GM12878 (cell line): ENCODE results near the gene ANKS4B. TPM values are rescaled to one million over a fixed set of nuclear protein-coding genes. Genes with fewer than 3 reads are reported as not detected.

ENCODE experiments used
- ATAC-seq: fragments of 200-7000 bp; cut with Tn5 transposase; 3 replicates; pipeline ENCODE4 v1.9.1; 2020; ENCODE audit warnings: mild to moderate bottlenecking, moderate library complexity
- Bru-seq: library from RNA; stranded (reverse); fragments of 400-500 nt; gene quantifications from one replicate; lab custom pipeline; 2021; lab: Mats Ljungman, UMichigan
- BruChase-seq, 2 experiments: library from RNA; stranded (reverse); fragments of 400-500 nt; gene quantifications; one replicate each; lab custom pipeline; 2021; lab: Mats Ljungman, UMichigan
- BruUV-seq: library from RNA; stranded (reverse); fragments of 400-500 nt; replicated peaks from 2 replicates; lab custom pipeline; 2021; lab: Mats Ljungman, UMichigan
- CTCF ChIA-PET: fragments of 300-600 bp; sonication (Branson Sonifier 250); formaldehyde crosslinking; extraction: SDS; loops from one replicate; lab custom pipeline; 2021; ENCODE audit warnings: inconsistent platforms; lab: Yijun Ruan, JAX
- POLR2A ChIA-PET: fragments of 350-600 bp; formaldehyde crosslinking; extraction: SDS; loops from one replicate; lab custom pipeline; 2021; ENCODE audit warnings: inconsistent platforms; lab: Charles Lee
- RAD21 ChIA-PET: fragments of 300-600 bp; sonication (Branson Sonifier 250); formaldehyde crosslinking; loops from one replicate; lab custom pipeline; 2023; ENCODE audit warnings: antibody characterized with exemption; ENCODE audit not compliant: unreplicated experiment; lab: Charles Lee
- SMC1A ChIA-PET: fragments of 300-600 bp; sonication (Branson Sonifier 250); formaldehyde crosslinking; loops from one replicate; lab custom pipeline; 2023; ENCODE audit not compliant: unreplicated experiment, uncharacterized antibody; lab: Charles Lee
- DNase-seq: peaks from one replicate; pipeline ENCODE4 v3.0.0-alpha.2; 2011; ENCODE audit warnings: low read depth, low spot score
- FAIRE-seq: peaks from 3 replicates; lab custom pipeline; 2011; peaks lifted over from hg19 to GRCh38; lab: Jason Lieb, UNC
- H2AFZ ChIP-seq: 2 replicates; pipeline ENCODE4 v1.6.0; 2011; ENCODE audit warnings: low read depth, low read length, control low read depth; ENCODE audit not compliant: control insufficient read depth
- H3K27ac ChIP-seq: 2 replicates; pipeline ENCODE4 v1.5.1; 2011; ENCODE audit warnings: control low read depth; ENCODE audit not compliant: control insufficient read depth, insufficient read depth
- H3K27me3 ChIP-seq, 2 experiments: replicated peaks in 1 of 2; 2 replicates each; pipeline versions ENCODE4 v1.6.0 to v1.6.1; 2011; ENCODE audit warnings: low read length in 1 of 2; ENCODE audit not compliant: control insufficient read depth in 2 of 2, insufficient read depth in 2 of 2
- H3K36me3 ChIP-seq, 2 experiments: 2 replicates each; pipeline ENCODE4 v1.5.1; 2011; ENCODE audit warnings: low read length in 1 of 2; ENCODE audit not compliant: control insufficient read depth in 2 of 2, insufficient read depth in 2 of 2
- H3K4me1 ChIP-seq: 2 replicates; pipeline ENCODE4 v1.6.1; 2011; ENCODE audit warnings: mild to moderate bottlenecking, low read length, moderate library complexity, mixed read lengths; ENCODE audit not compliant: control insufficient read depth, insufficient read depth
- H3K4me2 ChIP-seq: 2 replicates; pipeline ENCODE4 v1.6.0; 2011; ENCODE audit warnings: control low read depth; ENCODE audit not compliant: control insufficient read depth, insufficient read depth
- H3K4me3 ChIP-seq: fragments of 200-600 bp; sonication (generic); 2 replicates; pipeline ENCODE4 v1.5.1; 2016
- H3K79me2 ChIP-seq: 2 replicates; pipeline ENCODE4 v1.6.0; 2011; ENCODE audit warnings: low read length; ENCODE audit not compliant: control insufficient read depth, insufficient read depth
- H3K9ac ChIP-seq: 2 replicates; pipeline ENCODE4 v1.8.0; 2011; ENCODE audit warnings: low read length, control low read depth, mixed read lengths; ENCODE audit not compliant: control insufficient read depth, insufficient read depth
- H3K9me3 ChIP-seq: replicated peaks from 3 replicates; pipeline ENCODE4 v1.5.1; 2011; ENCODE audit warnings: mild to moderate bottlenecking, low read length; ENCODE audit not compliant: control insufficient read depth, insufficient read depth
- H4K20me1 ChIP-seq: 2 replicates; pipeline ENCODE4 v1.6.0; 2011; ENCODE audit not compliant: control insufficient read depth, insufficient read depth
- ASH2L ChIP-seq: fragments of 300-600, 200-600 bp; sonication (generic); IDR thresholded peaks from 2 replicates; pipeline ENCODE4 v1.6.1; 2017; ENCODE audit warnings: low read depth, mild to moderate bottlenecking, borderline replicate concordance
- CEBPZ ChIP-seq: fragments of 150-350 bp; IDR thresholded peaks from 2 replicates; pipeline ENCODE4 v1.6.1; 2016; ENCODE audit warnings: low read depth, low read length
- E2F8 ChIP-seq: fragments of 450-650 bp; IDR thresholded peaks from 2 replicates; pipeline ENCODE4 v1.6.1; 2018; ENCODE audit warnings: mild to moderate bottlenecking, low read depth, moderate library complexity; ENCODE audit not compliant: partially characterized antibody
- RUNX3 ChIP-seq: IDR thresholded peaks from 2 replicates; pipeline ENCODE4 v1.6.1; 2012; ENCODE audit warnings: low read length, inconsistent platforms
- SIN3A ChIP-seq: IDR thresholded peaks from 2 replicates; pipeline ENCODE4 v1.6.1; 2012; ENCODE audit warnings: low read depth, low read length, improper control_type of control experiment
- TBL1XR1 ChIP-seq: IDR thresholded peaks from 2 replicates; pipeline ENCODE4 v1.6.1; 2012; ENCODE audit warnings: low read depth, low read length, improper control_type of control experiment
- ZBTB11 ChIP-seq: fragments of 450-650 bp; formaldehyde crosslinking; IDR thresholded peaks from 2 replicates; pipeline ENCODE4 v1.5.0; 2022; ENCODE audit warnings: mild to moderate bottlenecking, missing genetic modification characterization
- WGBS: methylation state at CpG from one replicate; pipeline ENCODE4 v1.1.6; 2016; ENCODE audit warnings: low lambda C conversion rate; ENCODE audit not compliant: insufficient replicate concordance, insufficient coverage; ENCODE audit errors: missing lambda C conversion rate; 5-methylcytosine and 5-hydroxymethylcytosine counted together
- in situ Hi-C: fragments of 300-500 bp; cut with MboI; formaldehyde crosslinking; loops from 9 replicates; pipeline ENCODE4 v1.14.3; 2018; ENCODE audit warnings: mixed read lengths
- intact Hi-C: fragments of 100-400 bp; cut with micrococcal nuclease; formaldehyde crosslinking; loops from one replicate; pipeline ENCODE4 v1.14.2; 2022; ENCODE audit not compliant: unreplicated experiment
- long read RNA-seq, 2 experiments: library from polyadenylated mRNA; unstranded; transcript quantifications; one replicate each; pipeline ENCODE4 v2.0.0, GENCODE V29; 2019 to 2020
- polyA minus RNA-seq, 3 experiments: library from RNA; depleted of rRNA, polyadenylated mRNA; stranded (reverse); fragments of >200 nt; gene quantifications; 2 replicates each; pipeline ENCODE4 v1.2.3, GENCODE V29; 2011
- polyA plus RNA-seq, 11 experiments: library from polyadenylated mRNA; depleted of rRNA in 4 of 11; unstranded in 6 of 11; stranded (reverse) in 5 of 11; fragments of >200 nt; fragmentation: Nextera tagmentation in 4 of 11; fragmentation: Illumina TruSeq in 1 of 11; extraction: Ambion mirVana in 4 of 11; extraction: Trizol in 1 of 11; gene quantifications; 1 replicate in 1 of 11; 2 replicates in 10 of 11; pipeline versions ENCODE4 v1.2.1 to v1.2.3, GENCODE V29; 2011 to 2016; ENCODE audit warnings: inconsistent platforms in 2 of 11, missing spikeins in 2 of 11, low read depth in 1 of 11
- total RNA-seq, 4 experiments: library from RNA; depleted of rRNA in 3 of 4; stranded (reverse); fragments of >200 nt in 3 of 4; fragmentation: Illumina TruSeq in 1 of 4; extraction: Trizol in 1 of 4; gene quantifications; 2 replicates each; pipeline versions ENCODE4 v1.2.1 to v1.2.3, GENCODE V29; 2013 to 2021

ANKS4B gene
- not detected in 2 replicates for total RNA-seq (2013; cell fraction: nucleolus; rRNA removed)
- total RNA-seq (2014; rRNA removed) (0.05 TPM in 1 of 2 replicates, not detected in the other), total RNA-seq (2014; rRNA removed; fragmentation: Illumina TruSeq; extraction: Trizol) (not detected in 2 replicates), total RNA-seq (2021) (0.08 TPM in 1 of 2 replicates, not detected in the other), polyA plus RNA-seq (2011; rRNA removed) (0.01 TPM in 1 of 2 replicates, not detected in the other), polyA plus RNA-seq (2014; fragmentation: Illumina TruSeq; extraction: Trizol) (not detected in 2 replicates), polyA plus RNA-seq (2014; fragmentation: Nextera tagmentation; extraction: Ambion mirVana) (under 1 TPM; 0.02 to 0.11 TPM), polyA plus RNA-seq (2014; rRNA removed) (0.01 TPM in 1 of 2 replicates, not detected in the other), polyA plus RNA-seq (2016; fragmentation: Nextera tagmentation; extraction: Ambion mirVana) (not detected), polyA minus RNA-seq (2011; rRNA and poly(A)+ RNA removed) (not detected in 2 replicates), Bru-seq, nascent RNA (percentile 8 among the genes with signal in this experiment), BruChase-seq, experiment 1, labeled RNA remaining after a 6-hour chase (percentile 9 among the genes with signal in this experiment), BruChase-seq, experiment 2, labeled RNA remaining after a 2-hour chase (percentile 12 among the genes with signal in this experiment)
- polyA plus RNA-seq (2011; ENCODE audit: low read depth): not detected
- not detected in 2 replicates for polyA plus RNA-seq (2011; cell fraction: cytosol; rRNA removed)
- polyA plus RNA-seq (2011; cell fraction: nucleus; rRNA removed): 0.03 TPM in 1 of 2 replicates, not detected in the other
- not detected in 2 replicates for polyA plus RNA-seq (2012)
- not detected in 2 replicates for polyA minus RNA-seq (2011; cell fraction: cytosol; rRNA and poly(A)+ RNA removed)
- polyA minus RNA-seq (2011; cell fraction: nucleus; rRNA and poly(A)+ RNA removed): not detected in 2 replicates
- long read RNA-seq, experiment 1: 0 reads
- long read RNA-seq, experiment 2: 0 reads

- RAD21 ChIA-PET: no interaction called here
- H3K27ac ChIP-seq: no peak within 1 kb of the TSS
- no peaks in the 10 kb centered on the region; a peak in 1 of 4 replicates for H3K27me3 ChIP-seq
- H4K20me1 ChIP-seq: no peaks in the 10 kb centered on the region
- no TSS peak for BruUV-seq
- no peak within 1 kb of the TSS for H3K9ac ChIP-seq
- 50% methylated on average over 11 of the region's 11 CpGs for WGBS
- ATAC-seq (no peak), FAIRE-seq (no peak), DNase-seq (no peak)
- no peak within 1 kb of the TSS for H3K4me2 ChIP-seq
- SMC1A ChIA-PET: interaction anchor here (0.6 kb wide), 1 partner anchor 35 kb away, joined by 3 read pairs; no protein-coding TSS in a partner anchor
- in situ Hi-C loops (no loop called here), intact Hi-C loops (no loop called here)
- CTCF ChIA-PET: no interaction called here
- POLR2A ChIA-PET: interaction anchor here (0.5 kb wide), 1 partner anchor 53 kb away, joined by 4 read pairs; no protein-coding TSS in a partner anchor
- H3K9me3 ChIP-seq: no peaks in the 10 kb centered on the region
- no peak for TF ChIP-seq ASH2L
- no peak for TF ChIP-seq TBL1XR1
- no peak for TF ChIP-seq RUNX3
- TF ChIP-seq SIN3A: no peak
- TF ChIP-seq E2F8: no peak
- TF ChIP-seq ZBTB11: no peak
- no peak for TF ChIP-seq CEBPZ
- no peaks in the 10 kb centered on the region for H3K36me3 ChIP-seq
- H3K79me2 ChIP-seq: no peaks in the 10 kb centered on the region
- no peaks in the 10 kb centered on the region for H3K4me1 ChIP-seq
- no peak within 1 kb of the TSS for H2AFZ ChIP-seq
- no peak within 1 kb of the TSS for H3K4me3 ChIP-seq
These were observed at the start of gene ANKS4B for GRCh38 chr16:21233521-21234150. Gene ANKS4B (plus strand): TSS chr16:21233699. CDS start chr16:21233738, 39 bp downstream.
